Upper lobe of left lung (tissue), 6 donors: ENCODE data around the gene SLC16A11. TPM values are rescaled to one million over a fixed set of nuclear protein-coding genes. Genes with fewer than 3 reads are reported as not detected.

ENCODE experiments used
- ATAC-seq, 2 donors: fragments of 200-7000 bp; cut with Tn5 transposase; one replicate each; pipeline ENCODE4 v1.9.1; 2022; ENCODE audit warnings: mild to moderate bottlenecking in 2 of 2, moderate library complexity in 2 of 2; ENCODE audit not compliant: low FRiP score in 2 of 2
- DNase-seq, 2 donors: peaks; one replicate each; pipeline ENCODE4 v3.0.0-alpha.2; 2019 to 2020
- H3K27ac ChIP-seq, 4 donors: fragments of 200-600 bp; sonication (generic); one replicate each; pipeline ENCODE4 v1.5.1; 2016 to 2019
- H3K27me3 ChIP-seq, 4 donors: fragments of 200-600 bp; sonication (generic); one replicate each; pipeline ENCODE4 v1.5.1; 2017 to 2019
- H3K36me3 ChIP-seq, 4 donors: fragments of 200-600 bp; sonication (generic); one replicate each; pipeline ENCODE4 v1.5.1; 2016 to 2019
- H3K4me1 ChIP-seq, 4 donors: fragments of 200-600 bp; sonication (generic); one replicate each; pipeline ENCODE4 v1.5.1; 2018 to 2019
- H3K4me3 ChIP-seq, 4 donors: fragments of 200-600 bp; sonication (generic); one replicate each; pipeline ENCODE4 v1.5.1; 2017 to 2019; ENCODE audit warnings: mild to moderate bottlenecking in 2 of 4, moderate library complexity in 1 of 4
- H3K9me3 ChIP-seq, 4 donors: fragments of 200-600 bp; sonication (generic); one replicate each; pipeline ENCODE4 v1.5.1; 2018 to 2019
- EP300 ChIP-seq, 4 donors: sonication (generic); formaldehyde crosslinking; IDR thresholded peaks; one replicate each; pipeline ENCODE4 v1.5.1; 2017; ENCODE audit warnings: antibody characterized with exemption in 4 of 4, control low read depth in 2 of 4
- POLR2A ChIP-seq, 4 donors: fragments of 450-650 bp; IDR thresholded peaks; one replicate each; pipeline ENCODE4 v1.5.1; 2016 to 2017; ENCODE audit warnings: antibody characterized with exemption in 4 of 4, mild to moderate bottlenecking in 2 of 4
- POLR2AphosphoS5 ChIP-seq, 2 donors: sonication (generic); formaldehyde crosslinking; IDR thresholded peaks; one replicate each; pipeline ENCODE4 v1.5.1; 2017; ENCODE audit warnings: antibody characterized with exemption in 2 of 2
- WGBS, 2 donors: methylation state at CpG; one replicate each; pipeline ENCODE4 v1.1.5; 2017 to 2018; 5-methylcytosine and 5-hydroxymethylcytosine counted together
- total RNA-seq, 6 donors: library from RNA; depleted of rRNA in 4 of 6; stranded (reverse); fragments of >200 nt in 4 of 6; gene quantifications; one replicate each; pipeline versions ENCODE4 v1.1.0 to v1.2.1, GENCODE V29; 2016 to 2021
- TF ChIP-seq, protein P1 (sequence below), 6 experiments: fragments of 450-650 bp in 4 of 6; fragments of 200-600 bp in 2 of 6; sonication (generic) in 2 of 6; IDR thresholded peaks; one replicate each; pipeline ENCODE4 v1.5.1; 2016 to 2019; ENCODE audit warnings: antibody characterized with exemption in 6 of 6
- donor health status: DM: no; HTN: no; CAD: no; lungs with moderate emphysema.
- donor health status: DM: no; HTN: yes; CAD: no; lungs with severe emphysema.

SLC16A11 gene
- total RNA-seq, 6 donors from 2014 or later: 2.7 to 35.0 (median 6.1) TPM

DNA sequence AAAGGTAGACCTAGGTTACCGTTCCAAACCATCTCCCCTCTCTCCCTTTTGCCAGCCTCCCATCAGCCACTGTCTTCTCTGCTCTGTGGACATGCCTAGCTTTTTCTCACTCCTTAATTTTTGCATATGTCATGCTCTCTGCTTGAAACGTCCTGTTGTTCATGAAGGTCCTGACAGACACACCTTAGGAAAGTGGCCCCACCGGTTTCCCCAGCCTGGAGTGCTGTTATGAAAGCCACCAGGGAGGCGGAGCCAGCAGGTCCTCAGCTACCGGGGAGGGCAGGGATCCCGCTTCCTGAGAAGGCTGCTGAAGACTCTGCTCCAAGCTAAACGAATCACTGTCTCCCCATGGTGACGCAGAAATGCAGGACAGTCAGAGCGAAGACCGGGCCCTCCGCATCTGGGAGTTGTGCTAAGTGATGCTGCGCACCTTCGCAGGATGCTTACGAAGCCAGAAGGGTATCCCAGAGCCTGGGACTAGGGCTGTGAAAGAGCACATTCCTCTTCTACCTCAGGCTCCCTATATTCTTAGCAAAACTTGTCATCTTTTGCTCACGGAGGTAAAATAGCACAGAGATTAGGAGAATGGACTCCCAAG is 2.3 kb upstream of the SLC16A11 start:
- Histone ChIP-seq H3K9me3 (no peaks in the 10 kb centered on the region), H3K36me3 (no peaks in the 10 kb centered on the region), H3K4me1 (peaks cover 33 to 48% (median 40%) of the 10 kb centered on the region in 4 donors), H3K27ac (peak overlapping the region; percentile 71 to 81 (median 75)), H3K4me3 (peak overlapping the region in 3 of 4 donors; percentile 34 to 42 (median 40)), H3K27me3 (peaks cover 0 to 23% (median 6%) of the 10 kb centered on the region in 4 donors)
- WGBS, 2 donors: 20 to 28% methylated on average over 15 of the region's 15 CpGs
- TF ChIP-seq POLR2AphosphoS5 (IDR thresholded peaks at IDR 0.05) (peak; percentile 50 to 66), EP300 (IDR thresholded peaks at IDR 0.05) (peak in 1 of 4 donors; percentile 63), POLR2A (IDR thresholded peaks at IDR 0.05) (peak in 1 of 4 donors; percentile 54)
- TF ChIP-seq, protein P1, sequence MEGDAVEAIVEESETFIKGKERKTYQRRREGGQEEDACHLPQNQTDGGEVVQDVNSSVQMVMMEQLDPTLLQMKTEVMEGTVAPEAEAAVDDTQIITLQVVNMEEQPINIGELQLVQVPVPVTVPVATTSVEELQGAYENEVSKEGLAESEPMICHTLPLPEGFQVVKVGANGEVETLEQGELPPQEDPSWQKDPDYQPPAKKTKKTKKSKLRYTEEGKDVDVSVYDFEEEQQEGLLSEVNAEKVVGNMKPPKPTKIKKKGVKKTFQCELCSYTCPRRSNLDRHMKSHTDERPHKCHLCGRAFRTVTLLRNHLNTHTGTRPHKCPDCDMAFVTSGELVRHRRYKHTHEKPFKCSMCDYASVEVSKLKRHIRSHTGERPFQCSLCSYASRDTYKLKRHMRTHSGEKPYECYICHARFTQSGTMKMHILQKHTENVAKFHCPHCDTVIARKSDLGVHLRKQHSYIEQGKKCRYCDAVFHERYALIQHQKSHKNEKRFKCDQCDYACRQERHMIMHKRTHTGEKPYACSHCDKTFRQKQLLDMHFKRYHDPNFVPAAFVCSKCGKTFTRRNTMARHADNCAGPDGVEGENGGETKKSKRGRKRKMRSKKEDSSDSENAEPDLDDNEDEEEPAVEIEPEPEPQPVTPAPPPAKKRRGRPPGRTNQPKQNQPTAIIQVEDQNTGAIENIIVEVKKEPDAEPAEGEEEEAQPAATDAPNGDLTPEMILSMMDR (IDR thresholded peaks at IDR 0.05): no peak
- ATAC-seq (peak; percentile 53 to 83), DNase-seq (peak in 1 of 2 donors; percentile 94)

DNA sequence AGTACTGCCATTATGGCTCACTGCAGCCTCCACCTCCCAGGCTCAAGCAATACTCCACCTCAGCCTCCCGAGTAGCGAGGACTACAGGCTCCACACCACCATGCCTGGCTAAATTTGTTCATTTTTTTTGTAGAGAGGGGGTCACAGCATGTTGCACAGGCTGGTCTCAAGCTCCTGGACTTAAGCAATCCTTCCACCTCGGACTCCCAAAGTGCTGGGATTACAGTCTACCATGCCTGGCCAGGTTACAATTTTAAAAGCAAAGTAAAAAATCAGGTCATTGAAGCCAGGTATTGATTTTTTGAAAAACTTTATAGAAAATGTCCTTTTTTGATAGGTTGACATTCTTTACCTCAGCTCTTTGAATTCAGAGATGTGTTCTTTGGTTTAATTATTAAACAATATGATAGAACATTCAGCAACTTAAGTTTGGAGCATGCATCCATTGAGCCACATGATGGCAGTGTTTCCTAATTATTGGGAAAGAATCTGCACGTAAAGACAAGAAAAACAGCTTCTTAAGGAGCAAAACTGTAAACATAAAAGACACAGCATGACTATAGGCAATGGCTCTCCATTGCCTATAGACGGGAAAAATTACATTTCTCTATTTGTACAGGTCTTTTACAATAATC is 1.7 kb upstream of the SLC16A11 start:
- Histone ChIP-seq H3K27me3 (peaks cover 0 to 23% (median 6%) of the 10 kb centered on the region in 4 donors), H3K36me3 (no peaks in the 10 kb centered on the region), H3K27ac (peak overlapping the region; percentile 71 to 81 (median 75)), H3K9me3 (no peaks in the 10 kb centered on the region), H3K4me3 (peak overlapping the region in 3 of 4 donors; percentile 34 to 42 (median 40)), H3K4me1 (peaks cover 33 to 48% (median 40%) of the 10 kb centered on the region in 4 donors)
- TF ChIP-seq POLR2A (IDR thresholded peaks at IDR 0.05) (no peak), EP300 (IDR thresholded peaks at IDR 0.05) (no peak), POLR2AphosphoS5 (IDR thresholded peaks at IDR 0.05) (no peak)
- TF ChIP-seq, protein P1 (IDR thresholded peaks at IDR 0.05): peak; percentile 60 to 89 (median 76)
- peak; percentile 24 to 68 for ATAC-seq
- WGBS, 2 donors: 19 to 23% methylated on average over 5 of the region's 5 CpGs
- no peak for DNase-seq

DNA sequence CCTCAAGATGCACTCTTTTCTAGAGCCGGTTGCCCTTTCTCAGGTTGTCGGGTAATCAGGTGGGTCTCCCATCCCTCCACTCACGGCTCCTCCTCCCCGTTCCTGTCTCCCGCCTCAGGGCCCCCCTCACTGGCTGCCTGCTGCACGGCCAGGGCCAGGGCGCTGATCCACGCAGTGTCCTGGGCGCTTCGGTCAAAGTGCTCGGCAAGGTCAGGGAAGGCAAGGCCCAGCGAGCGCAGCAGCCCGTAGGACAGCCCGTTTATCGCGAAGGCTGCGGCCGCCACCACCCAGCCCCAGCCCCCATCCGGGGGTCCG is 753 bp downstream of the SLC16A11 start:
- DNase-seq: no peak
- TF ChIP-seq POLR2A (IDR thresholded peaks at IDR 0.05): no peak
- TF ChIP-seq EP300 (IDR thresholded peaks at IDR 0.05): no peak
- TF ChIP-seq POLR2AphosphoS5 (IDR thresholded peaks at IDR 0.05): no peak
- TF ChIP-seq, protein P1 (IDR thresholded peaks at IDR 0.05): no peak
- H3K9me3 ChIP-seq: no peaks in the 10 kb centered on the region
- H3K27ac ChIP-seq: peak overlapping the region; percentile 63 to 84 (median 73)
- H3K4me1 ChIP-seq: peaks cover 33 to 54% (median 40%) of the 10 kb centered on the region in 4 donors
- no peaks in the 10 kb centered on the region for H3K36me3 ChIP-seq
- H3K4me3 ChIP-seq: peak overlapping the region; percentile 1 to 59 (median 50)
- WGBS, 2 donors: 3 to 8% methylated on average over 11 to 18 of the region's 21 CpGs
- peaks cover 0 to 23% (median 6%) of the 10 kb centered on the region in 4 donors for H3K27me3 ChIP-seq
- peak; percentile 38 to 47 for ATAC-seq

DNA sequence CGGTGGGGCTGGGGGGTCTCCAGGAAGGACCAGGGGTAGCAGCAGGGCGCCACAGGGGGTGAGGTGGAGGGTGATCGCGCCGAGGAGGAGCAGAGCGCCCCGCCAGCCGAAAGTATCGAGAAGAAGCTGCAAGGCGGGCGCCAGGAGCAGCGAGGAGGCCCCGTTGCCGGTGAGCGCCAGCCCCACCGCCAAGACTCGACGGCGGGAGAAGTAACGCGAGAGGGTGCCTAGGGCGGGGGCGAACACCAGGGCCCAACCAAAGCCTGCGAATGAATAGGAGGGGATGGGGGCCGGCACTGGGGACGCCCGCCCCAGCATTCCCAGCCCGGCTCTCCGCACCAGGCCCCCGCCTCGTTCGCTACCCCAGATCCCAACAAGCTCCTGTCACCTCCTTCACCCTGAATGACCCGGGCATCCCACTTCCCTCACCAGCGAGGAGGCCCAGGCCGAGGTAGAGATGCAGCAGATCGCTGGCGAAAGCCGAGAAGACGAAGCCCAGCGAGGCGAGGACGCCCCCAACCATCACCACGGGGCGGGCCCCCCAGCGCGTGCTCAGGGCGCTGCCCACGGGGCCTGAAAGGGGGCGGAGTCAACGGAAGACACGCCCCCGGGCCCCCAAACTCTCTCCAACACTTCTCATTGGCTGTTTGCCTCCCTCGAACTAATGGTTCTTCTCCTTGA is 1.3 kb downstream of the SLC16A11 start:
- TF ChIP-seq POLR2AphosphoS5 (IDR thresholded peaks at IDR 0.05) (no peak), POLR2A (IDR thresholded peaks at IDR 0.05) (peak in 1 of 4 donors; percentile 7), EP300 (IDR thresholded peaks at IDR 0.05) (no peak)
- TF ChIP-seq, protein P1 (IDR thresholded peaks at IDR 0.05): peak in 1 of 6 experiments; percentile 18
- peaks cover 33 to 57% (median 41%) of the 10 kb centered on the region in 4 donors for H3K4me1 ChIP-seq
- no peaks in the 10 kb centered on the region for H3K36me3 ChIP-seq
- peak in 1 of 2 donors; percentile 11 for ATAC-seq
- no peaks in the 10 kb centered on the region for H3K9me3 ChIP-seq
- DNase-seq: peak in 1 of 2 donors; percentile 84
- H3K27ac ChIP-seq: peak overlapping the region; percentile 63 to 84 (median 73)
- H3K27me3 ChIP-seq: peaks cover 0 to 23% (median 6%) of the 10 kb centered on the region in 4 donors
- WGBS, 2 donors: 17 to 24% methylated on average over 38 to 53 of the region's 53 CpGs
- H3K4me3 ChIP-seq: peak overlapping the region; percentile 1 to 59 (median 50)
